MCF 10A (cell line): ENCODE measurements around the gene SHISA5. TPM values are rescaled to one million over a fixed set of nuclear protein-coding genes. Genes with fewer than 3 reads are reported as not detected.

Source experiments
- BruUV-seq: library from RNA; stranded (reverse); fragments of 400-500 nt; replicated peaks from 2 replicates; lab custom pipeline; 2021; lab: Mats Ljungman, UMichigan
- CTCF ChIA-PET: fragments of 300-600 bp; sonication (Branson Sonifier 250); formaldehyde crosslinking; extraction: SDS; loops from one replicate; lab custom pipeline; 2021; ENCODE audit warnings: antibody characterized with exemption, inconsistent platforms; lab: Yijun Ruan, JAX
- POLR2A ChIA-PET: fragments of 300-600, 350-650 bp; sonication (Branson Sonifier 250); formaldehyde crosslinking; extraction: SDS; loops from one replicate; lab custom pipeline; 2020; ENCODE audit warnings: antibody characterized with exemption, inconsistent platforms; lab: Yijun Ruan, JAX
- DNase-seq: peaks from one replicate; pipeline ENCODE4 v3.0.0-alpha.2; 2018; ENCODE audit not compliant: unreplicated experiment
- H3K27ac Mint-ChIP-seq: one replicate; pipeline ENCODE4 v1.8.0; 2022; ENCODE audit warnings: mild to moderate bottlenecking, low read depth, mixed read lengths; ENCODE audit not compliant: unreplicated experiment
- H3K27me3 Mint-ChIP-seq: one replicate; pipeline ENCODE4 v1.8.0; 2022; ENCODE audit warnings: mixed read lengths; ENCODE audit not compliant: insufficient read depth, unreplicated experiment
- H3K36me3 Mint-ChIP-seq: one replicate; pipeline ENCODE4 v1.8.0; 2022; ENCODE audit warnings: mild to moderate bottlenecking, moderate library complexity, mixed read lengths; ENCODE audit not compliant: insufficient read depth, unreplicated experiment
- H3K4me1 Mint-ChIP-seq: one replicate; pipeline ENCODE4 v1.8.0; 2022; ENCODE audit warnings: mixed read lengths; ENCODE audit not compliant: insufficient read depth, unreplicated experiment
- H3K4me3 Mint-ChIP-seq: one replicate; pipeline ENCODE4 v1.8.0; 2022; ENCODE audit warnings: mild to moderate bottlenecking, moderate library complexity, mixed read lengths; ENCODE audit not compliant: unreplicated experiment
- H3K9me3 Mint-ChIP-seq: one replicate; pipeline ENCODE4 v1.8.0; 2022; ENCODE audit warnings: mixed read lengths; ENCODE audit not compliant: unreplicated experiment
- intact Hi-C: fragments of 100-400 bp; cut with micrococcal nuclease; formaldehyde crosslinking; loops from 2 replicates; pipeline ENCODE4 v1.14.1; 2022
- total RNA-seq: library from RNA; stranded (reverse); gene quantifications from 2 replicates; pipeline ENCODE4 v1.2.3, GENCODE V29; 2022
- TF ChIP-seq, protein P1 (sequence below): fragments of 200-600 bp; IDR thresholded peaks from one replicate; pipeline ENCODE4 v1.8.0; 2022; ENCODE audit warnings: antibody characterized with exemption, mild to moderate bottlenecking; ENCODE audit not compliant: unreplicated experiment

The SHISA5 gene
- total RNA-seq, 1 experiment from 2014 or later, result 131 TPM

DNA sequence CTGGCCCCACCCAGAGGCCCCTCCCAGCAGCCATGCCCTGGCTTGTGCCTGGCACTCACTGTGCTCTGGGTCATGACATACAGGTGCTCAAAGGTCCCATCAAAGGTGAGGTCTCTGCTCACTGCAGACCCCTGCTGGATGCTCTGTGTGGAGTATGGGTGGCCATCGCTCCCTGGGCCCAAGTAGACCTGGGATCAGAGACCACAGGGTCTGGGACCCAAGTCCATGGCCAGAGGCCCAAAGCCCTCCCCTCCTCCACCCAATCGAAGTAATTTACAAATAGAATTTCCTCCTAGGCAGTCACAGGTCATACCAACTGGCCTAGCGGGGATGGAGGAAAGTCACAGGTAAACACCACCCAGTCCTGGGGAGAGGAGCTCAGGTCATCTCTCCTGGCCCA lies 81.7 kb downstream of the SHISA5 start:
- intact Hi-C loops, result no loop called here
- POLR2A ChIA-PET, result interaction anchor here (1.1 to 20.2 kb wide), 4 partner anchors 11 to 135 kb away, joined by 6 to 749 read pairs (median 20); partner anchors contain the start of genes CCDC51, PFKFB4 and TMA7
- H3K9me3 Mint-ChIP-seq, result no peaks in the 10 kb centered on the region
- H3K4me1 Mint-ChIP-seq, result peaks cover 31% of the 10 kb centered on the region
- CTCF ChIA-PET, result interaction anchor here (0.8 to 7.6 kb wide), 5 partner anchors 9 to 229 kb away, joined by 3 to 81 read pairs (median 3); no protein-coding TSS in a partner anchor
- no peaks in the 10 kb centered on the region for H3K27me3 Mint-ChIP-seq
- peaks cover 68% of the 10 kb centered on the region for H3K36me3 Mint-ChIP-seq
- H3K27ac Mint-ChIP-seq, result no peak overlapping the region
- TF ChIP-seq, protein P1, sequence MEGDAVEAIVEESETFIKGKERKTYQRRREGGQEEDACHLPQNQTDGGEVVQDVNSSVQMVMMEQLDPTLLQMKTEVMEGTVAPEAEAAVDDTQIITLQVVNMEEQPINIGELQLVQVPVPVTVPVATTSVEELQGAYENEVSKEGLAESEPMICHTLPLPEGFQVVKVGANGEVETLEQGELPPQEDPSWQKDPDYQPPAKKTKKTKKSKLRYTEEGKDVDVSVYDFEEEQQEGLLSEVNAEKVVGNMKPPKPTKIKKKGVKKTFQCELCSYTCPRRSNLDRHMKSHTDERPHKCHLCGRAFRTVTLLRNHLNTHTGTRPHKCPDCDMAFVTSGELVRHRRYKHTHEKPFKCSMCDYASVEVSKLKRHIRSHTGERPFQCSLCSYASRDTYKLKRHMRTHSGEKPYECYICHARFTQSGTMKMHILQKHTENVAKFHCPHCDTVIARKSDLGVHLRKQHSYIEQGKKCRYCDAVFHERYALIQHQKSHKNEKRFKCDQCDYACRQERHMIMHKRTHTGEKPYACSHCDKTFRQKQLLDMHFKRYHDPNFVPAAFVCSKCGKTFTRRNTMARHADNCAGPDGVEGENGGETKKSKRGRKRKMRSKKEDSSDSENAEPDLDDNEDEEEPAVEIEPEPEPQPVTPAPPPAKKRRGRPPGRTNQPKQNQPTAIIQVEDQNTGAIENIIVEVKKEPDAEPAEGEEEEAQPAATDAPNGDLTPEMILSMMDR, result no peak
- DNase-seq, result no peak
- no peak overlapping the region for H3K4me3 Mint-ChIP-seq
- BruUV-seq, result no TSS peak

DNA sequence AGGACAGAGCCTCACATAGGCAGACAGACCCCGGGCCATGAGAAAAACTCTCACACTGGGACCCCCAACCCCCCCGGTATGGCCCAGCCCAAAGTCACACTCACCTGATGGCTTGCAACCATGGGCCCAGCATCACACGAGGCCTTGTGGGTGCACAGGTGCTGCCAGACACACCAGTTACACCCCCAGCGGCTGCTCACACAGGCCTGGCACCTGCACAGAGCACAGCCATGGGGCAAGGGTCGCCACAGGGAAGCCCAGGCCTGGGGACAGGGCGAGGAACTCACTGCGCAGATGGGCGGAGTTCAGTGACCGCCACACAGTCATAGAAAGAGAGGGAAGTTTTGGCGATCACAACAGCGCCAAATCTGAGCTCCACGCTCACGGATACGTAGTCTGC lies 83.4 kb downstream of the SHISA5 start:
- Mint-ChIP-seq H3K36me3 (peaks cover 73% of the 10 kb centered on the region), H3K4me3 (no peak overlapping the region), H3K4me1 (peaks cover 17% of the 10 kb centered on the region), H3K27ac (no peak overlapping the region), H3K27me3 (no peaks in the 10 kb centered on the region), H3K9me3 (no peaks in the 10 kb centered on the region)
- intact Hi-C loops, result no loop called here
- CTCF ChIA-PET, result interaction anchor here (7.6 to 22.6 kb wide), 2 partner anchors 15 to 16 kb away, joined by 81 to 647 read pairs; partner anchors contain the start of genes CCDC51 and TMA7
- DNase-seq, result no peak
- TF ChIP-seq, protein P1, result no peak
- BruUV-seq, result no TSS peak
- POLR2A ChIA-PET, result interaction anchor here (0.6 to 20.2 kb wide), 3 partner anchors 12 to 1065 kb away, joined by 3 to 749 read pairs (median 29); no protein-coding TSS in a partner anchor

DNA sequence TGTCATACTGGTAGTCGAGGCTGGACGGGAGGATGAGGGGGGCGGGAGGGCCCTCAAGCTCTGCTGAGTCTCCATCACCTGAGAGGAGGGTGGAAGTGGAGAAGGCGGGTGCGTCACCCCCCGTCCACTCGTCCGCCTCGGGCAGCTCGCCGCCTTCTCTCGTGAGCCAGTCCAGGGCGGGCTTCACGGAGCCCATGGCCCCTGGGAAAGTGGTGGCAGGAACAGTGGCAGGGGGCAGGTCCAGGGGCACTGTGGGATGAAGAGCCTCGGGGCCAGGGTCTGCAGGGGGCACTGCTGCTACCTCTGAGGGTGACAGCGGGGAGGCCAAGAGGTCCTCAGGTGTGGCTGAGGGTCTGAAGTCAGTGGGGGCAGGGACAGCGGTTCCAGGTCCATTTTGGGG lies 84.4 kb downstream of the SHISA5 start:
- intact Hi-C loops, result no loop called here
- H3K4me3 Mint-ChIP-seq, result no peak overlapping the region
- H3K9me3 Mint-ChIP-seq, result no peaks in the 10 kb centered on the region
- no peaks in the 10 kb centered on the region for H3K27me3 Mint-ChIP-seq
- no peak overlapping the region for H3K27ac Mint-ChIP-seq
- H3K36me3 Mint-ChIP-seq, result peaks cover 76% of the 10 kb centered on the region
- ChIA-PET POLR2A (interaction anchor here (0.5 to 22.1 kb wide), 3 partner anchors 9 to 1010 kb away, joined by 3 to 749 read pairs (median 749); partner anchors contain the start of genes NICN1 and PLXNB1), CTCF (interaction anchor here (0.6 to 22.6 kb wide), 3 partner anchors 17 to 61 kb away, joined by 3 to 647 read pairs (median 5); partner anchors contain the start of genes CCDC51 and TMA7)
- H3K4me1 Mint-ChIP-seq, result peaks cover 10% of the 10 kb centered on the region
- TF ChIP-seq, protein P1, result no peak
- no TSS peak for BruUV-seq
- no peak for DNase-seq

DNA sequence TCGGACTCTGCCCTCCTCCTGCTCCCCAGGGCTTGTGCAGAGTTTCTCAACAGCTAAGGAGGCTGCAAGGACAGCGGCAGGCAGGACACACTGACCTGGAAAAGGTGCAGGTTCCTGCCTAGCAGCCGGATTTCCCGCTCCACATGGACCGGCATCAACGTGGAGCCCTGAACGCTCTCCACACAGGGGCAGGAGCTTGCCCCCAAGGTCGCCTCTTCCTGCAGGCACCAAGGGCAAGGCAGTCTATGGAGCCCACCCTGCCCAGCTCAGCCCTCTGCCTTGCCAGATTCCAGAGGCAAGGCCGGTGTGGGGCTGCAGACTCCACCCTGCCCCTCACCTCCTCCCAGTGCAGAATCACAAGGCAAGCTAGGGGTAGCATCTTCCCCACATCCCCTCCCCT lies 84.8 kb downstream of the SHISA5 start:
- POLR2A ChIA-PET, result interaction anchor here (0.5 to 22.1 kb wide), 3 partner anchors 9 to 1010 kb away, joined by 3 to 749 read pairs (median 749); partner anchors contain the start of genes NICN1 and PLXNB1
- Mint-ChIP-seq H3K27ac (no peak overlapping the region), H3K4me3 (no peak overlapping the region), H3K27me3 (no peaks in the 10 kb centered on the region), H3K9me3 (no peaks in the 10 kb centered on the region), H3K4me1 (peaks cover 10% of the 10 kb centered on the region), H3K36me3 (peaks cover 79% of the 10 kb centered on the region)
- TF ChIP-seq, protein P1, result no peak
- BruUV-seq, result no TSS peak
- DNase-seq, result no peak
- CTCF ChIA-PET, result interaction anchor here (1.1 to 22.6 kb wide), 4 partner anchors 17 to 130 kb away, joined by 3 to 647 read pairs (median 4); partner anchors contain the start of genes CCDC51 and TMA7
- intact Hi-C loops, result no loop called here
